ENCODE data around the gene LRP3.
"Not testable (repeated sequence)": the region's sequence is repeated elsewhere in the genome, so short reads cannot be mapped to it uniquely, and the experiment has no call there.

Gene LRP3

DNA sequence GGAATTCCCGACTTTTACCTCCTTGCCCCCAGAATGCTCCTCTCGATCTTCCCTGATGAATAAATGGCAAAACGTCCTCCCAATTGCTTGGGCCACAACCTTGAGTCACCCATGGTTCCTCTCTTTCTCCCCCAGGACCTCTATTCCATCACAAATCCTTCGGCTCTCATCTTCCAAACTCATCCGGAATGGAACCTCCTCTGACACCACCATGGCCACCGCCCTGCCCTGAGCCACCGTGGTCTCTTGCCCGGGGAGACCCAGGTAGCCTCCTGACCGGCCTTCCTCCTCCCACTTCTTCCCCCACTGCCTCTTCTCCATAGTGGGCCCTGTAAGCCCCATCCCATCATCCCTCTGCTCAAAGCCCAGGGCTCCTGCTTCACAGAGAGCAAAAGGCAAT is 26.6 kb downstream of the LRP3 start:
- ChIA-PET CTCF (no interaction called here), POLR2A (no interaction called here)
- DNase-seq (ENCODE audit: extremely low spot score), result no peak
- TF ChIP-seq, protein P1, sequence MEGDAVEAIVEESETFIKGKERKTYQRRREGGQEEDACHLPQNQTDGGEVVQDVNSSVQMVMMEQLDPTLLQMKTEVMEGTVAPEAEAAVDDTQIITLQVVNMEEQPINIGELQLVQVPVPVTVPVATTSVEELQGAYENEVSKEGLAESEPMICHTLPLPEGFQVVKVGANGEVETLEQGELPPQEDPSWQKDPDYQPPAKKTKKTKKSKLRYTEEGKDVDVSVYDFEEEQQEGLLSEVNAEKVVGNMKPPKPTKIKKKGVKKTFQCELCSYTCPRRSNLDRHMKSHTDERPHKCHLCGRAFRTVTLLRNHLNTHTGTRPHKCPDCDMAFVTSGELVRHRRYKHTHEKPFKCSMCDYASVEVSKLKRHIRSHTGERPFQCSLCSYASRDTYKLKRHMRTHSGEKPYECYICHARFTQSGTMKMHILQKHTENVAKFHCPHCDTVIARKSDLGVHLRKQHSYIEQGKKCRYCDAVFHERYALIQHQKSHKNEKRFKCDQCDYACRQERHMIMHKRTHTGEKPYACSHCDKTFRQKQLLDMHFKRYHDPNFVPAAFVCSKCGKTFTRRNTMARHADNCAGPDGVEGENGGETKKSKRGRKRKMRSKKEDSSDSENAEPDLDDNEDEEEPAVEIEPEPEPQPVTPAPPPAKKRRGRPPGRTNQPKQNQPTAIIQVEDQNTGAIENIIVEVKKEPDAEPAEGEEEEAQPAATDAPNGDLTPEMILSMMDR (IDR thresholded peaks at IDR 0.05; ENCODE audit: control extremely low read depth, extremely low read depth, low read depth, missing control alignments), result no peak

DNA sequence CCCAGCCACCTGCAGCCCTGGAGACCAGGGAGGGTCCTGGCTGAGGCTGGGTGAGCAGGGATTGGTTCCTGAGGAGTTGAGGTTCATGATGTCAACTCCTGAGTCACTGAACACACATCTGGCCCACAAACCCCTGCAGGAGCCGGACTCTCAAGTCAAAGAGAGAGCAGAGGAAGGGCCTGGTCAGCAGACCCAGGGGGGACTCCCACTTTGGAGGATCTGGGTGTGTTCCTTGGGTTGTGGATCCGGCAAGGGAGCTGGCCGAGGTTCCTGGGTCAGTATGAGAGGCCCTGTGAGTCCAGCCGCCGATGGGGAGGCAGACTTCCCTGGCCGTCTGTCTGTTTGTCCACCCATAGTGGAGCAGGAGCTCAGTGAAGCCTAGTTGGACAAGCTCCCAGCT is 27.5 kb downstream of the LRP3 start:
- TF ChIP-seq, protein P1 (IDR thresholded peaks at IDR 0.05; ENCODE audit: control extremely low read depth, extremely low read depth, low read depth, missing control alignments), result no peak
- DNase-seq (ENCODE audit: extremely low spot score), result no peak
- ChIA-PET CTCF (no interaction called here), POLR2A (no interaction called here)

DNA sequence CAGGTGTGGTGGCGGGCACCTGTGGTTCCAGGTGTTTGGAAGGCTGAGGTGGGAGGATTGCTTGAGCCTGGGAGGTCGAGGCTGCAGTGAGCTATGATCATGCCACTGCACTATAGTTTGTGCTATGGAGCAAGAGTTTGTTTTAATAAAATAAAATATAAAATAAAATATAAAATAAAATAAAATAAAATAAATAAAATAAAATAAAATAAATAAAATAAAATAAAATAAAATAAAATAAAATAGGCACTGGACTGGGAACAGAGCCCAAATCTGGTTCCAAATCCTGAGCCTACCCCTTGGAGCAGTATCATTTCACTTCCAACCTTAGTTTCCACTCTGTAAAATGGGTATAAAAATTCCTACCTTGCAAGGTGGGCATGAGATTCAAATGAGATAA is 28.1 kb downstream of the LRP3 start:
- DNase-seq (ENCODE audit: extremely low spot score); CTCF ChIA-PET; POLR2A ChIA-PET: not testable (repeated sequence)

DNA sequence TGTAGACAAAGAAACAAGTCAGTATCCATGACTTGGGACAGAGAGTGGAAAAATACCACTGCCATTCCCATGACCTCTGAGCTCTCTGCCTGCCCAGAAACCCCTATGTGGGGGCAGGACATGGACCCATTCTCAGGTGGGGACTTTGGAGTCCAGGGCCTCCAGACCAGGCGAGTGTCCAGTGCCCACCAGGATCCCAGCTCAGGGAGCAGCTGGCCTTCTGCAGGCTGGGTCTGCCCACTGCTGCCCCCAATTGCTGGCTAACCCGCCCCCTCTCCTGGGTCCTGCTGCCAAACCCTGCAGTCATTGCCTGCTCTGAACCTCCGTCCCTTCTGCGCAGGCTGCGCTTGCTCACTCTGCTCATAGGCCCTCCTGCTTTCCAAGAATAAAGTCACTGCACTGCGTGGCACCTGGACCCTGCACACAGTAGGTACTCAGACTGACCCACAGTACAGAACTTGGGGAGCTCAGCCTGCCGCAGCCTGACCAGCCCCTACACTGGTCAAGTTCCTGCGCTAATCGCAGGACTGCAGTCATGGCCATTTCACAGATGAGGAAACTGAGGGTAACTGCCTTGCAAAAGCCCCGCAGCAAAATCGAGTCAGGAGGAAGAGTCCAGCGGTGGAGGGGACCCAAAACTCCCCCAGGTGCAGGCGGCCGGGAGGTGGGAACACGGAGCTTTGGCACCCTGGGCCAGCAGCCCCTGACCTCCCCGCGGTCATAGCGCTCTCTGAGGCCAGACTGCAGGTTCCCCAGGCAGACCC is 30.7 kb downstream of the LRP3 start:
- TF ChIP-seq, protein P1 (IDR thresholded peaks at IDR 0.05; ENCODE audit: control extremely low read depth, extremely low read depth, low read depth, missing control alignments), result no peak
- CTCF ChIA-PET, result interaction anchor here (3.3 kb wide), 1 partner anchor 11 kb away, joined by 15 read pairs; no protein-coding TSS in a partner anchor
- POLR2A ChIA-PET, result no interaction called here

DNA sequence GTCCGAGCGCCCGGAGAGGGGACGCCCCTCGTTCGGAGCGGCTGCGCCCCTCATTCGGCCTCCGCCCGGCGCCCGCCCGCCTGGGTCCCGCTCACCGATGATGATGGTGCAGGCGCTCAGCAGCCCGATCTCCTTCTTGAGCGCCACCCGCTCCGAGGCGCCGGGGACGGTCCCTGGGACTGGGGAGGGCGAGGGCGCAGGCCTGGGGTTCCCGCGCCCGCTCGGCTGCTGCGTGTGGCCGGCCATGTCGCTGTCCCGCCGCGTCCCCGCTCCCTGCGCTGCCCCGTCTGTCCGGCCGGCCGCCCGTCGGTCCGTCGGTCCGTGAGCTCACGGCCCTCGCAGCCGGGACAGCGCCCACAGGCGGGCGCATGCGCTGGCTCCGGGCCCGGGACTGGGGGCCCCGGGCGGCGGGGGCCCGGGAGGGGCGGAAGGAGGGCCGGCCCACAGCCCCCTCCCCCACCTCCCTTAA is 31.4 kb downstream of the LRP3 start, which contains the start of gene SLC7A10:
TSS of gene SLC7A10 (minus strand) at position 393 of the 469 bp plus-strand sequence. CDS start at position 246, 147 bp downstream.
- DNase-seq (ENCODE audit: extremely low spot score), result no peak
- CTCF ChIA-PET, result interaction anchor here (3.3 kb wide), 1 partner anchor 10 kb away, joined by 15 read pairs; no protein-coding TSS in a partner anchor

More for the DNA sequence above, 30.7 kb downstream of the LRP3 start:
- no peak for DNase-seq (ENCODE audit: extremely low spot score)

DNA sequence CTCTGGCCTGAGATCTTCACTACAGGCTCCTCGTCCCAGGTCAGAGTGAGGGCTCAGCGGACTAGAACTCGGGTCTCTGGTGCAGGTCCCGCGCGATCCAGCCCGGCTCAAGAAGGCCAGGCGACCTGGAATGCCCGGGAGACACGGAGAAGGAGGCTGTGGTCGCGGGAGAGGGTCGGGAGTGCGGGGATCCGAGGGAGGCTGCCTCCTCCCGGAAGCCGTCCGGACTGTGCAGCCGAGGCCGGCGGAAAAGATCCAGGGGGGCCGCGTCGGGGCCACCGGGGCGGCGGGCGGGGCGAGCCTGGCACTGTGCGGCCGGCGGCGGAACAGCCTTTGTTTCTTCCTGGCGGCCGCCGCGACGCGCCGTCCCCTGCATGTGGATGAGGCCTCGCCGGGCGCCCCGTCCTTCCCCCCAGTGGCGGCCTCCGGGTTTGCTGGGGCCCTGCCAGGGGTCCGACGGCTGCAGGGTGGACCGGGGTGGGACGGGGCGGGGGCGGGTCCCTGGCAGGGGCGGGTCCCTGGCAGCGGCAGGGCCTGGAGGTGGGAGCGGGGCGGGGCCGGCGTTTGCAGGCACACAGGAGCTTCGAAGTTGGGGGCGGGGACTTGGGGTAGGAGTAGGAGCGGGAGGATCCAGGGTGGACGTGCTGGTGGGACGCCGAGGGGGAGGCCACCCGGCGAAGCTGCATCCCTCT is 32.6 kb downstream of the LRP3 start:
- TF ChIP-seq, protein P1 (IDR thresholded peaks at IDR 0.05; ENCODE audit: control extremely low read depth, extremely low read depth, low read depth, missing control alignments), result no peak
- ChIA-PET CTCF (no interaction called here), POLR2A (no interaction called here)
- no peak for DNase-seq (ENCODE audit: extremely low spot score)

More for the DNA sequence above, 31.4 kb downstream of the LRP3 start, which contains the start of gene SLC7A10:
- TF ChIP-seq, protein P1 (IDR thresholded peaks at IDR 0.05; ENCODE audit: control extremely low read depth, extremely low read depth, low read depth, missing control alignments), result no peak
- POLR2A ChIA-PET, result no interaction called here

DNA sequence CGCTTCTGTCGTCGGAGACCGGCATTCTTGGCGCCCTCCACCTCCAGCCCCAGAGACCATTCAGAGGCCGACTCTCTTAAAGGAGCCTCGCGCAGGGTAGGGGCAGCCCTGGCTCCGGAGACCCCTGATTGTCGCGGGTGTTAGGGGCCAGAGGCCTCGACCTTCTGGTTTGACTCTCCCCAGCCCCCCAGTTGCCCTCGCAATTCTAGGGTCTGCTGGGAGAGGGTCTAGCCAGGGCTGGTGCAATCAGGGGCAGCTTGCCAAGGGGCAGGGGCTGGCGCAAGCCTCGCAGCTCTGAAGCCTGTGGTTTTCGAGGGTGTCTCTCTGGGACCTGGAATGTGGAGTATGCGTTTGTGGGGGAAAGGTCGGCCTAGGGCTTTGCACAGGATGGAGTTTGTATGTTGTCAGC is 33.1 kb downstream of the LRP3 start:
- CTCF ChIA-PET, result no interaction called here
- no peak for DNase-seq (ENCODE audit: extremely low spot score)
- POLR2A ChIA-PET, result no interaction called here
- TF ChIP-seq, protein P1 (IDR thresholded peaks at IDR 0.05; ENCODE audit: control extremely low read depth, extremely low read depth, low read depth, missing control alignments), result no peak

All from GM10248 (cell line).